Measurements from ENCODE around the gene PRKAG2.

PRKAG2 gene

GRCh38 chr7:151736403-151736909, 140.5 kb downstream of the PRKAG2 start:
- POLR2A ChIA-PET: no interaction called here
- CTCF ChIA-PET: interaction anchor here (1.2 kb wide), 1 partner anchor 11 kb away, joined by 3 read pairs; no protein-coding TSS in a partner anchor
- no peak for DNase-seq (ENCODE audit: extremely low spot score)
- no peak for TF ChIP-seq CTCF (IDR thresholded peaks at IDR 0.05; ENCODE audit: control extremely low read depth, extremely low read depth, low read depth, missing control alignments)

GRCh38 chr7:151735851-151736402, 141.0 kb downstream of the PRKAG2 start:
- ChIA-PET CTCF (interaction anchor here (1.2 kb wide), 1 partner anchor 10 kb away, joined by 3 read pairs; no protein-coding TSS in a partner anchor), POLR2A (no interaction called here)
- DNase-seq (ENCODE audit: extremely low spot score): no peak
- TF ChIP-seq CTCF (IDR thresholded peaks at IDR 0.05; ENCODE audit: control extremely low read depth, extremely low read depth, low read depth, missing control alignments): no peak

- POLR2A ChIA-PET: no interaction called here
- no peak for TF ChIP-seq CTCF (IDR thresholded peaks at IDR 0.05; ENCODE audit: control extremely low read depth, extremely low read depth, low read depth, missing control alignments)
- CTCF ChIA-PET: interaction anchor here (1.2 kb wide), 1 partner anchor 10 kb away, joined by 3 read pairs; no protein-coding TSS in a partner anchor
- DNase-seq (ENCODE audit: extremely low spot score): no peak
Measured at GRCh38 chr7:151735186-151735850, 141.6 kb downstream of the PRKAG2 start.

GRCh38 chr7:151732834-151733592, 143.9 kb downstream of the PRKAG2 start:
- TF ChIP-seq CTCF (IDR thresholded peaks at IDR 0.05; ENCODE audit: control extremely low read depth, extremely low read depth, low read depth, missing control alignments): no peak
- ChIA-PET POLR2A (no interaction called here), CTCF (no interaction called here)
- DNase-seq (ENCODE audit: extremely low spot score): no peak

- no peak for TF ChIP-seq CTCF (IDR thresholded peaks at IDR 0.05; ENCODE audit: control extremely low read depth, extremely low read depth, low read depth, missing control alignments)
- ChIA-PET CTCF (no interaction called here), POLR2A (no interaction called here)
- DNase-seq (ENCODE audit: extremely low spot score): no peak
Measured at GRCh38 chr7:151732292-151732691, 144.6 kb downstream of the PRKAG2 start.

GRCh38 chr7:151731022-151731441, 145.9 kb downstream of the PRKAG2 start:
- POLR2A ChIA-PET: no interaction called here
- CTCF ChIA-PET: interaction anchor here (1.2 kb wide), 2 partner anchors 9 to 416 kb away, joined by 3 read pairs; no protein-coding TSS in a partner anchor
- DNase-seq (ENCODE audit: extremely low spot score): no peak
- no peak for TF ChIP-seq CTCF (IDR thresholded peaks at IDR 0.05; ENCODE audit: control extremely low read depth, extremely low read depth, low read depth, missing control alignments)
